DLD1 (cell line): ENCODE measurements around the gene HOPX.
"Not testable (repeated sequence)": the region's sequence is repeated elsewhere in the genome, so short reads cannot be mapped to it uniquely, and the experiment has no call there.

ENCODE experiments used
- in situ Hi-C: cut with HindIII; loops from 2 replicates; pipeline ENCODE4 v1.10.0; 2017; ENCODE audit warnings: low sequenced_read_pairs

Gene HOPX

DNA sequence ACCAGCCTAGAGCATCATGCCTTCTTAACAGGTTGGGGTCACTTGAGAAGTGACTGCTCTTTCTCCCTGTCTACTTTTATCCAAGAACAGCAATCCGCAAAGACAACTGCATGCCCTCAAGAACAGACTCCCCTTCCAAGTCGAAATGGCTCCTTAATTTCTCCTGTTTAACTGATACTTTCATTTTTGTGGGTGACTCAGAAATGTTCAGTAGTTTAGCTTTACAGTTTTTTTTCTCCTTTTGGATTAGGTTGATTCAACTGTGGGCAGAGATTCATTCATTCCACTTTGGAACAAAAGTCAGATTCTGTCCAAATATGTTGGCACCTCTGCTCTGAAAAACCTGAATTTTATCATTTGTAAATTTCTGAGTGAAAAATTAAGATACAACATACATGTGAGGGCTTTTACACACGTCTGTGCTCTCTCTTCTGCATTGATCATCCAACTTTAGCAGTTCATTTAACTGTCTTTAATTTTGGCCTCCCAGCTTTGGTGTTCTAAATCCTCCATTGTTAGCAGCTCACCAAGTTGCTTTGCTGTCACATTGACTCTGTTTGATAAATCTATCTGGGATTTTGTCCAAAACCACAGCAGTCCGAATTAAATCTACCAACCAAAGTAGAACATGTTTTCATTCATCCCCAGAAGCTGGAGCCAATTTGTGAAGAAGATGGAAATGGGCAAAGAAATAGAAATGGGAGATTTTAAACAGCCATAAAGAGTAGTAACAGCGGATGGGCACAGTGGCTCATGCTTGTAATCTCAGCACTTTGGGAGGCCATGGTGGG is 50.0 kb downstream of the HOPX start:
- in situ Hi-C loops: no loop called here

DNA sequence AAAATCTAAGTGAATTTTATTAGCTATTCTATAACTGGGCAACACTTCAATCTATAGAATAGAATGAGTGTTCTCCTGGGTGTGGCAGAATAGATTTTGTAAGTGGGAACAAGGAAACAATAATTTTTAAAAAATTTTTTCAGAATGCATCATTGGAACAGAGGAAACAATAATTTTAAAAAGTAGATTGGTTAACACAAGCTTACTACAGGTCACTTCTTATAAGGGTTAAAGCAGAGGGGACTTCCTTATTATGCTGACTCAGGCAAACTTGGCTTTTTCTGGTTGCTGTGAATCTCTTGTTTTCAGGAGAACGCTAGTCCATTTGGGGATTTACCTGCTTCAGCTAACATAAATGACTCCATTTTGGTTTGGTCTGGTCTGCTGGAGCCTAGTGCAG is 52.5 kb downstream of the HOPX start:
- in situ Hi-C loops: no loop called here

DNA sequence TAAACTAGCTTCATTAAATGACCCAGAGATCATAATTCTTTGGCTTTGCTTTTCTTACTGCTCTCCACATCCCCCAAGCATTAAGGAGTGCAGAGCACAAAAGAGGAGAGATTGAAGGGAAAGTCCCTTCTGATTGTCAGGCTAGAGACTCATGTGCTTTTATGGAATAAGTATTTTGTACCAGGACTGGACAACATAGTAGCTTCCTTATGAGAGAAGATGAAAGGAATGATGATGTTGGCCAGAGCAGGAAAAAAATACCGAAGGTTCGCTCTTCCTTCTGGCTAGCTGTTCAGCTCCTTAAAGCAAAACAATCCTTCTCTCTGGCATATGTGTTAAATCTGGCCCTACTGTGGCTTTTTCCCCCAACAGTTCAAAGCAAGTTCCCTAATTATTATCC is 53.1 kb downstream of the HOPX start:
- in situ Hi-C loops: no loop called here

DNA sequence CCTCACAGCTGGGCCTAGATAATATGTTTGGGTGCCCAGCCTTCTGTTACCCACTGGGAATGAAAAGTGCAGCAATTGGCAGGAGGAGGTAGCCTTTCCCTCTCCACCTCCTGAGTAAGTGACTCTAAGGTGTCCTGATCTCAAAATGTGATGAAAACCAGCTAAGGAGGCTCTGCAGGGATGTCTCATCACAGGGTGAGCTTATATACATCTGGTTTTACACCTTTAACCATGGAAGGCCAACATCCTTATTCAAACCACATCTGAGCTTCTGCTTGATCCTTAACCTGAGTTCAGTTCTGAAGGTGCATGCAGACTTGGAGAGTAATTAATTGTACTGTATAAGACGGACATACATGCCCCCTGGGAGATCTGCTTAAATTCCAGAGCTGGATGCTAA is 53.7 kb downstream of the HOPX start:
- in situ Hi-C loops: no loop called here

DNA sequence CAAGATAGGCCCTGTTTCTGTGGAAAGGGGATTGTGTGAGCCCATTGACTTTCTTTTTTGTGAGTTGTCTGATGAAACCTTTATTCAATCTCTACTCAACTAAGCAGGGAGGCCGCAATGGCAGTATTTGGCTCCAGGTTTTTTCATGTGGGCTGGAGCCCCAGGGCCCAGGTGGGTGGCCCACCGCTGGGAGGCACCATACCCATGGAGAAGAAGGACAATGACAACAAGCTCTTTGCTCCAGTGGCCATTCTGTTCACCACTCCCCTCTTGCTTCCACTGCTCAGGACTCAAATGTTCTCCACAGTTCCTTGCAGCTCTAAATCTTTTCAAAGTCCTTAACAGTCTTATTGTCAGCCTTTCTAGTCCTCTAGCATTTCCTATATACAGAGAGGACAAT is 54.1 kb downstream of the HOPX start:
- in situ Hi-C loops: no loop called here

DNA sequence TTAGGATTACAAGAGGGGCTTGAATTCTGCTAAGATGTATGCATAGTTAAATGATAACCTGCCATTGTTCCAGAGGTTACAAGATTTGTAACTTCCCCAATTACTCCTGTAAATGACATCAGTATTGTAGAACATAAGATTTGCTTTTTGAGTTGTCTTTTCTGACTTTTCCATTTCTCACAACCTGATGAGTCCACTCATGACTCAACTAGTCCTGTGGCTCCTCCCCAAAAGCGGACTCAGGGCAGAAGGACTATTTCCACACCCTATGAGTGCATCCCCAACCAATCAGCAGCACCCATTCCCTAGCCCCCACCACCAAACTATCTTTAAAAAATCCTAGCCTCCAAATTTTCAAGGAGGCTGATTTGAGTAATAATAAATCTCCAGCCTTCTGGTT is 54.7 kb downstream of the HOPX start:
- in situ Hi-C loops: no loop called here

DNA sequence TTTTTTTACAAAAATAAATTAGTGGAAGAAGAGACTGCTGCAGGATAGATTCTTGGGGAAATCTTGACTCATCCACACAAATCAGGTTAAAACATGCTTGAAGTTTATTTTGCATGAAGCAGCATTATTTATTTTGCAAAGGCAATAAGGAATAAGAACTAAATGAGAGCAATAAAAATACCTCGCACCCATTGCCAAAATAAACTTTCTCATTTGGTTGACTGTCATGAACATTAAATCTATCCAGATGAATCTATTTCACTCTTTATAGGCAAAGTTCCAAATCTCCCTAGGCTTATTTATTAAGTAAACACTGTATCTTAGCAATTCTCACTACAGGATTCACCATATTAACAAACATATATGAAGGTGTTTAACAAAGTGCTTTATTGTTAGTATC is 58.9 kb downstream of the HOPX start:
- in situ Hi-C loops: no loop called here

DNA sequence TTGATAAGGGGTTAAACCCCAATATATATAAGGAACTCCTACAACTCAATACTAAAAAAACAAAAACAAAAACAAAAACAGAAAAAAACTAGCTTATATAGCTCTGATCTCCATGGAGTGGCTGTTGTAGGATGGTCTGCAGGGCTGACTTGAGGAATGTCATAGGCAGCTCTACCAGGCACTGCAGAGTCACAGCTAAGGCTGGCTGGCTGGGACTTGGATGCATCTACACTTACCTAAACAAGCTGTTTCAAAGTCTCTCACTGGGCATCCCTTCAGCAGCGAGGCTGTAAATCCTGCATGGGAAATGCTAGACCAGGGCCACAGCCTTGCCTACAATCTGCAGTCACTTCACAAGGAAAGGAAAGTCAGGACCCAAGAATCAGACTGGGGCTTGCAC is 61.3 kb downstream of the HOPX start:
- in situ Hi-C loops: no loop called here

DNA sequence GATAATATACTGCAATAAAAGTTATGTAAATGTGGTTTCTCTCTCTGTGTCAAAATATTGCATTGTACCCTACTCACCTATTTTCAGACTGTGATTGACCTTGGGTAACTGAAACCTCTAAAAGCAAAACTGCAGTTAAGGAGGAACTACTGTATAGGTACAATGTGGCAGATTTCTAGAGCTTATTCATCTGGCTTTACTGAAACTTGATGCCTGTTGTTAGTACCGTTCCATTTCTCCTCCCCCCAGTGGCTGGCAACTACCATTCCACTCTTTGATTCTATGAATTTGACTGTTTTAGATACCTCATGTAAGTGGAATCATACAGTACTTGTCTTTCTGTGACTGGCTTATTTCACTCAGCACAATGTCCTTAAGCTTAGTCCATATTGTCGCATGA is 61.9 kb downstream of the HOPX start:
- in situ Hi-C loops: no loop called here

DNA sequence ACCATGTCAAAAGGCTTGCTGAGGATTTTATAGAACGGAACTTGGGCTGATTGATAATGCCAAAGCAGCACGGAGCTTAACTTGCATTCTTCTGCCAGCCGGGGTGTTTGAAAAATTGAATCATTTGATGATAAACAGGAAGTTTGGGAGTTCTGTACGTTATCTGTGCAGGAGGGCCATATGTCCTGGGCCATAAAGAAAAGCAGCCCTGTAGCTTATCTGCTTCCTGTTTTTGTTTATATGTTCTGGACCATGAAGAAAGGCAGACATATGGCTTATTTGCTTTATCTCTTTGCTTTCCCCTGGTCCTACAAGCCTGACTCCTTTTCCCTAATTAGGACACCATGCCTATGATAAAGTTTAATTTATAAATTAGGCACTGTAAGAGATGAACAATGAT is 62.4 kb downstream of the HOPX start:
- in situ Hi-C loops: no loop called here

DNA sequence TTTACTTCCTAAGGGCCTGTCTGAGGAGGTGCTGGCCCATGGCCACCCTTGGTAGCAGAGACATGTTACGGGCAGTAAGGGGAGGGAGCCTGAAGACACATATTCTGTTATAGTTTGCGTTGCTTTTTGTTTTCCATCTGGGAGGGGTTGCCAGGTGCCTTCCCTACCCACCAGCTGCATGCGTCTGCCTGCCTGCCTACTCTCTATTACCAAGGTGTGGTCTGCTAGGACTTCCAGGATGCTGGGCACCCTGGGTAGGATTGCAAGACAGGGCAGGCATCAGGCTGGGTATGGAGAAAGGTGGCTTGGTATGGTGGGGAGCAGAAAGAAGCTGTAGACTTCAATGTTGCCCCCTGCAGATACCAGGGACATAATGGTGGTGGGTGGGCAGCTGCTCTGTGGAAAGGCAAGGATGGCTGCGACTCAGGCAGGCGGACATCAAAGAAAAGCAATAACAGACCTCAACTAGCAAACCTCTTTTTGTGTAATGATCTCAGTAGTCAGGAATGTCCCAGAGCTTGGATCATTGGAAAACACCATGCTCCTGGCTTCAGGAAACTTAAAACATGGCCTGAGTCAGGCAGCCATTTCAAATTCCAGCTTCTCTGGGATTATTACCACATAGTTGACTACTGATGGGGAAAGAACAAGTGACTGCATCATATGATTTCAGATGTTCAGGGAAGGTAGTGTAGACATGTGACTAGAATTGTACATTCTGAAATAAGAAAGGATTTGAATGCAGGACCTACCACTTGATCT is 67.8 kb downstream of the HOPX start:
- in situ Hi-C loops: no loop called here

DNA sequence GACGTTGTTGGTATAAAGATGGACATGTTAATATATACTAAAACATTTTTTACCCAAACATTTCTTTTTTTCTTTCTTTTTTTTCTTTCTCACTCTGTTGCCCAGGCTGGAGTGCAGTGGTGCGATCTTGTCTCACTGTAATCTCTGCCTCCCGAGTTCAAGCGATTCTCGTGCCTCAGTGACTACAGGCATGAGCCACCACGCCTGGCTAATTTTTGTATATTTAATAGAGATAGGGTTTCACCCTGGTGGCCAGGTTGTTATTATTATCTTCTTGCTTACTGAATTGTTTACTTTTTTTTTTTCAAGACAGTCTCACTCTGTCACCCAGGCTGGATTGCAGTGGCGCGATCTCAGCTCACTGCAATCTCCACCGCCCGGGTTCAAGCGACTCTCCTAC is 68.8 kb downstream of the HOPX start:
- in situ Hi-C loops: no loop called here

DNA sequence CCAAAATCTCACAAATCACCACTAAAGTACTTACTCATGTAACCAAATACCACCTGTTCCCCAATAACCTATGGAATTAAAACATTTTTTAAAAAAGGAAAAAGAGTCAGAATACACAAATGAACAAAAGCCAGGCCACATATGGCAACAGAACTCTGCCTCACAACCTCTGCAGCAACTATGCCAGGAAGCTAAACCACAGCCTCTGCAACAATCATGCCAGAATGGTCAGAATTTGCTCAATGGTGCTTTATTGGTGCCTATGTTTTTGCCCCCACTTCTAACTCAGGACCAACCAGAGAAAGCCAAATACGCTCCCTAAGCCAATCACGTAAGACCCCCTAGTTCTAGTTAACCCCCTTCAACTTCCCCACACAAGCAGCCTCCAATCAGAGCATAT is 69.6 kb downstream of the HOPX start:
- in situ Hi-C loops: no loop called here

DNA sequence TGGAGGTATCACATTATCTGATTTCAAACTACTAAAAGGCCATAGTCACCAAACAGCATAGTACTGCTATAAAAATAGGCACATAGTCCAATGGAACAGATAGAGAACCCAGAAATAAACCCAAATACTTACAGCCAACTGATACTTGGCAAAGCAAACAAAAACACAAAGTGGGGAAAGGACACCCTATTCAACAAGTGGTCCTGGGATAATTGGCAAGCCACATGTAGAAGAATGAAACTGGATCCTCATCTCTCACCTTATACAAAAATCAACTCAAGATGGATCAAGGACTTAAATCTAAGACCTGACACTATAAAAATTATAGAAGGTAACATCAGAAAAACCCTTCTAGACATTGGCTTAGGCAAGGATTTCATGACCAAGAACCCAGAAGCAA is 70.9 kb downstream of the HOPX start:
- in situ Hi-C loops: not testable (repeated sequence)

DNA sequence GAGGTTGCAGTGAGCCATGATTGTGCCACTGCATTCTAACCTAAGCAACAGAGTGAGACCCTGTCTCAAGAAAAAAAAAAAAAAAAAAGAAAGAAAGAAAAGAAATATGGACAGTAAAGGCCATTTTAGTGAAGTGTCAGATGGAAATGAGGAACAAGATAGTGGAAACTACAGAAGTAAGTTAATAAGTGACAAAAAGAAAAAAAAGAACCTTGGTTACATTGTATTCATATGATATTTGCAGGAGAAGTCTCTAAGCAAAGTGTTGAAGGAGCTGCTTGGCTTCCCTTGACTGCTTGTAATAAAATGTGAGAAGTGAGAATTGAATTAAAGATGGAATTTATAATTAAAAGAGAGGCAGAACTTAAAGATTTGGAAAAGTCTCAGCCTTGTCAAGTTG is 73.2 kb downstream of the HOPX start:
- in situ Hi-C loops: no loop called here

DNA sequence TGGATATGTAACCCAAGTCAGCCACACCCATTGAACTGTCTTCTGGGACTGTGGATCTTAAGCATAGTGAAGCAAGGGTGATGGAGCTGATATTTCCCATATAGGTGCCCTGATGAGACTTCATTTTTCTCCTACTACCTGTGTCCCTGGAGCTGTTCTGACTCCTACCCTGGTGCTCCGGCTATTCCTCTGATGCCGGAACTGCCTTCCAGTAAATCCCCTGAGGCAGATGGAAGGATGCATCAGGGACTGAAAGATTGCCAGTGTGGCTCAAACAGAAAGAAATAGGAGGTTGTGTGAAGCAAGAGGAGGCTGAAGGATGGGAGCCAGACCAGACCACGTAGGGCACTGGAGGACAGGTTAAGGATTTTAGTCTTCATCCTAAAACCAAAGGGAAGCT is 74.7 kb downstream of the HOPX start:
- in situ Hi-C loops: no loop called here

DNA sequence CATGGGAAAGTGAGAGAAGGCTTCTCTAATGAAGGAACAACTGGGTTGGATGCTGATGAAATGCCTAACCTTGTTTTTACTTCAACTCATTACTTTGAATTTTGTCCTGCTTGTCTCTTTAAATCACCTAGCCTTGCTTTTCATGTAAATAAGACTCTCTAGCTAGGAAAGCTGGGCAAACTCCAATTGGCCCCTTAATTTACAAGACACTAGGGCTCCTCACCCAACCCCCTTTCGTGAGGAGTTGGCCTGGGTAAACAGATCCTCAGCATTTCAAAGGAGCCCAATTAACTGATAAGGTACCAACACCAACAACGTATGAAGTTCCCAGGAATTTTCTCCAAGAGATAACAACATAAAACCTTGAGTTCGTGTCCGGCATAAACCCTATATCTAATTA is 75.6 kb downstream of the HOPX start:
- in situ Hi-C loops: not testable (repeated sequence)

DNA sequence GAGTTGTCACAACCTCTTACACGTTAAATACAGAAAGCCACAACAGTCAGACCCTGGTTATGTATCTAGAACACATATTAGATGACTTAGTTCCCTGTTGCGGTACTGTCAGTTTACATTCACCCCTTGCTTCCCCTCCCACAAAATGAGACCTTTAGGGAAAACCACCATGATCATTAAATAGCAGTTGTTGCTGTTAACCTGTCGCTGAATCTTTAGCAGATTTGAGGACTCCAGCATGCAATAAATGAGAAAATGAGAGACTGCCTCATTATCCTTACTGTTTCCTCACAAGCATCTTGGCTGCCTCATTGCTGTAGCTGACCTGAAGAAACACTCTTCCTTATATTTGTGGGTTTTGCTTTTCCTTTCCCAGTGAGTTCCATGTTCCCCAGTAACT is 77.8 kb downstream of the HOPX start:
- in situ Hi-C loops: no loop called here
